Neural progenitor cell (in vitro differentiated cells): Measurements from ENCODE around the gene GULP1.

ENCODE experiments used
- CTCF ChIP-seq: fragments of 200-600 bp; sonication (generic); IDR thresholded peaks from 2 replicates; pipeline ENCODE4 v1.5.1; 2017; ENCODE audit warnings: antibody characterized with exemption, mild to moderate bottlenecking
- EZH2 ChIP-seq: fragments of 200-600 bp; sonication (generic); IDR thresholded peaks from 2 replicates; pipeline ENCODE4 v1.6.1; 2017; ENCODE audit warnings: antibody characterized with exemption, mild to moderate bottlenecking, moderate library complexity

GRCh38 chr2:188332619-188333018, 40.9 kb downstream of the GULP1 start:
- TF ChIP-seq CTCF (no peak), EZH2 (no peak)
